Measurements from ENCODE around the gene RAD51B.

RAD51B gene

GRCh38 chr14:68724914-68725313 lies 905.3 kb downstream of the RAD51B start:
- DNase-seq (ENCODE audit: low spot score), result no peak

DNA sequence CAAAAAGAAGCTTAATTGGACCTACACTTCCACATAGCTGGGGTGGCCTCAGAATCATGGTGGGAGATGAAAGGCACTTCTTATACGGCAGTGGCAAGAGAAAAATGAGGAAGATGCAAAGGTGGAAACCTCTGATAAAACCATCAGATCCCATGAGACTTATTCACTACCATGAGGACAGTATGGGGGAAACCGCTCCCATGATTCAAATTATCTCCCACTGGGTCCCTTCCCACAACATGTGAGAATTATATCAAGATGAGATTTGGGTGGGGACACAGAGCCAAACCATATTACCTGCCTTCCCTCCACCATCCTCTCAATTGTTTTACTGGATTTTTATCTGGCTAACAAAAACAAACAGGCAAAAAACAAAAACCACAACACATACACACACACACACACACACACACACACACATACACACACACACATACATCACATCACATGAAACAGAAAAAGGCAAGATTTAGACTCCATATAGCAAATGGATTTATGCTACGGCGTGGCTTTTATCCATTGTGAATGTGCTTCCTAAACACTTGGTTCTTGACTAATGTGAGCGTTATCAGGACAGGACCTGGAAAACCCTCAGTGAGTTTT lies 906.6 kb downstream of the RAD51B start:
- DNase-seq (ENCODE audit: low spot score), result no peak

GRCh38 chr14:68727315-68728047 lies 907.9 kb downstream of the RAD51B start:
- no peak for DNase-seq (ENCODE audit: low spot score)

- no peak for DNase-seq (ENCODE audit: low spot score)
Measured at GRCh38 chr14:68728342-68729106, 908.9 kb downstream of the RAD51B start.

DNA sequence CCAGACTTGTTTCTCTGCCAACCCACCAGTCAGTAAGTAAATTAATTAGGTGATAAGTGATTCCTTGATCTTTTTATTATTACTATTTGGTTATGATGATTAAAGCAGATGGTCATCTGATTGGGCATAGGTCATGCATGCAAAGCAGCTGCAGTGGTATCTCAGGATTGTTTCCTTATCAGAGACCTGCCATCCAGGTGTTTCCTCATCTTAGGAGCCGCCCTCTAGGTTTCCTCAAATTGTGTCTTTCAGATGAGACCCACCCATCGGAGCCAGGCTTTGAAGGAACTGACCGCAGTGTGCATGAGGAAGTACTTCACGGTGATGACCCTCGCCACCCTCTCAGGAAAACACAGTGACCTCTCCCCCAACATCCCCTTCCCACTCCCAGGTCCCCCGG lies 910.0 kb downstream of the RAD51B start:
- DNase-seq (ENCODE audit: low spot score), result no peak

DNA sequence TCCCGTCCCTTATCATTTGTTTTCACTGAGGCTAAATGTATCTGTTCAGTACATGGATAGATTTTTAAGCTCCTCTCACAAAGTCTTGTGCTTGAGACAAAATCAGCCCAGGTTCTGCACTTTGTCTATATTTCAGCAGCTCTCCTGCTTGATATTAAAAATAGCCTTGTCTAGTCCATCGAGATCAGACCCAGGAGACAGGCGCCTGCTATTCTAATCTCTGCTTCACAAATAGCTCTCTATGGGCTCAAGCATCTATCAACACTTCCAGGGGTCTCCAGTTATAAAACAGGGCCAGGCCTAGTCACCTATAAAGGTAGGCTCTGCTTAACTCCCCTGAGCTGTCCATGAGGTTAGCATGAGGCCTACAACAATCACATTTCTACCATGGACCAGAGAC lies 910.8 kb downstream of the RAD51B start:
- no peak for DNase-seq (ENCODE audit: low spot score)

GRCh38 chr14:68730811-68731425 lies 911.3 kb downstream of the RAD51B start:
- no peak for DNase-seq (ENCODE audit: low spot score)

DNA sequence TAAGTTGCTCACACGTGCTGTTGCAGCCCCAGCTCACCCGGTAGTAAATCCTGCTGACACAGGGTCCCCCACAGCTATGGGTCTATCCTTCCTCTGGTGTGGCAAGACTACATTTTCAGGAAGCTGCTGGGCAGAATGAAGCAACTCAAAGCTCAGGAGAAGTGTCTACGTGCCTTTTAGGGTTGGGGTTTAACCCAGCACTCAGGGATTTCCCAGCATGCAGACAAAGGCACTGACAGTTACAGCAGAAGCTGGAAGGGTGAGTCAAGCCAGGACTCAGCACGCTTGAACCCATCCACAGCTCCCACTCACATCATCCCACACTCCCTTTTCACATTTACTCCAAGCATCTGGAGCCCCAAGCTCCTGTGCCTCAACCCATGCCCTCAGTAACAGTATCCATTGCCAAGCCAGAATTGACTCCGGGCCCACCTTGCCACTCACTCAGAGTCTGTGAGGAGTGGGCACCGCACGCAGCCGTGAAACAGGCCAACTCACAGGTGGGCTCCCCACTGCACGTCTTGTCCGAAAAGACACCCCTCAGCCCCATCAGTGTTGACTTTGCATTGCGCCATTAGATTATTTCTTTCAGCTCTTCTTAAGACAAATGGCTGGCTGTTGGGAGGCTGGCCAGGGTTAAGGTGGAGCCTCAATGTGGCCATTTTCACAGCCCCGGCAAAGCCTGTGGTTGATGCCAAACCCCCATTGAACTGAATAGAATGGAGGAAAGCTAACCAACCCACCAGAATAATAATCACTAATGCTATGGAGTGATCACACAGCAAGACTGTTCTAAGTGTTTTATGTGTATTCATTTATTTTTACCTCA lies 913.7 kb downstream of the RAD51B start:
- DNase-seq (ENCODE audit: low spot score), result no peak

- DNase-seq (ENCODE audit: low spot score), result no peak
Measured at GRCh38 chr14:68734231-68734732, 914.7 kb downstream of the RAD51B start.

DNA sequence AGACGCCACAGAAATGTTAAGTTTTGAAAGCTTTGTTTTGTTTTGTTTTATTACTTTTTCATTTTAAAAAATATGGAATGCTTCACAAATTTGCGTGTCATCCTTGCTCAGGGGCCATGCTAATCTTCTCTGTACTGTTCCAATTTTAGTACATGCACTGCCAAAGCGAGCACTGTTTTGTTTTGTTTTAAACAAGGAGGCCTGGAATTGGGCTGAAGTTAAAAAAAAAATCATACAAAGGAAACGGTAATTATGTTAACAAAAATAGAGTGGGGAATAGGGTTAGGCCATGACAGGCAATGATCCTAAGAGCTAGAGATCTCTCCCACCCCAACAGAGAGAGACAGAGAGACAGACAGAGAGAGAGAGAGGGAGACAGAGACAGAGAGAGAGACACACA lies 916.3 kb downstream of the RAD51B start:
- no peak for DNase-seq (ENCODE audit: low spot score)

DNA sequence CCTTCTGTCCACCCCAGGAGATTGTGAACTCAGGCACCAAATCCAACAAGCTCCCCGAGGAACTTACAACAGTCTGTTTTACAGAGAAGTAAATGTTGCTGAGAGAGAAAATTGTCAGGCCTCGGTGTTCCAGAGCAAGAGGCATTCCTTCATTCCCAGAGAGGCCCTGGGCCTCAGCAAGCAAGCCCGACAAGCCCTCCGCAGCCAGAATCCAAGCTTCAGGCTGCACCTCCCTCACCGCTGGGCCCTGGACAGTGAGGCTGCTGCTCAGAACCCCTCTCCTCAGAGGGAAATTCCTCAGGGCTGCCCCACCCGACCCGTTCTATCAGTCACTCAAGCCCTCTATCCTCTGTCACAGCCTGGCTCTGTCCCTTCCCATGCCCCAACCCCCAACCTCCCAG lies 916.9 kb downstream of the RAD51B start:
- no peak for DNase-seq (ENCODE audit: low spot score)

DNA sequence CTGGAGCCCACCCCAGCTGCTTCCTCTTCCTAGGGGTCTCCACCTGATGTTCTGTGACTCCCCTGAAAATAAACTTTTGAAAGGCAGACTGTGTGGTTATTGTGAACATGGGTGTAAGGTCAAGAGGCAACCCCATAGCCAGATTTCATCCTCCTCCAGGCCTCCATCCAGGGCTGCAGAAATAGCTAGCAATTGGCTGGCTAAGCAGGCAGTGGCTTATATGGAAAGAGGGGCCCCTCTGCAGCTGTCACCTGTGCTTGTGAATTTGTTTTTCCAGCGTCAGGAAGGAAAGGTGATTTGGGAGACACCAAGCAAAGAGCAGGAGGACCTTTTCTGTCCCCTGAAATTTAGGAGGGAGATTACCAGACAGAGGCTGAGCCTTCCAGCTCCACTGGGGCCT lies 917.5 kb downstream of the RAD51B start:
- no peak for DNase-seq (ENCODE audit: low spot score)

DNA sequence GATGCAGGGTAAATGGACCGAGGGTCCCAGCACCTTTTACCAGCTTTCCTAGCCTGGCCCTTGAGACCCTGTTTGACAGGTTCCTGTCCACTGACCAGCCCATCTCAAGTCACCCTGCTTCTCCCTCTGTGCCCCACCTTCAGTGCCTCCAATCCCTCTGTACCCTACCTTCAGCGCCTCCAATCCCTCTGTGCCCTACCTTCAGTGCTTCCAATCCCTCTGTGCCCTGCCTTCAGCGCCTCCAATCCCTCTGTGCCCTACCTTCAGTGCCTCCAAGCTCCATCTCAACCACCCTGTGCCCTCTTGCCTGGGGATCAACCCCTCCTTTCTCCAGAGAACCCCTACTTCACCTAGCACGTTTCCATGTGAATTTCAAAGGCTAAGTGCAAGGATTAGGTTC lies 919.0 kb downstream of the RAD51B start:
- no peak for DNase-seq (ENCODE audit: low spot score)

DNA sequence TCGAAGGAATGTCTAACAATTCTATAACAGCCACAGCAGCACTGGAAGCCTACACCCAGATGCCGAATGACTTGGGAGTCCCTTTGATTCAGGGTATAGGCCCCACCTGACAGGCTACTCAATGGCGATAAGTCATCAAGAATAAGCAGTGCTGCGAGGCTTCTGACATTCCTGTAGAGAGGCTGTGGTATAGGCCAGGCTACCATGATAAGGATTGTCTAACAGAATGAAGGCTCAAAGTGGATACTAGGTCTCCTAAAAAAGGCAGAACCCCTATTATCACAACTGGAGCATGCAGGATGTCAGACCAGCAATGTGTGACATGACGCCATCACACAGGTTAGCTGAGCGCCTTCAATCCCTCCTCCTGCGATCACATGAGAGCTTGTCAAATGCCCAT lies 920.1 kb downstream of the RAD51B start:
- DNase-seq (ENCODE audit: low spot score), result no peak

DNA sequence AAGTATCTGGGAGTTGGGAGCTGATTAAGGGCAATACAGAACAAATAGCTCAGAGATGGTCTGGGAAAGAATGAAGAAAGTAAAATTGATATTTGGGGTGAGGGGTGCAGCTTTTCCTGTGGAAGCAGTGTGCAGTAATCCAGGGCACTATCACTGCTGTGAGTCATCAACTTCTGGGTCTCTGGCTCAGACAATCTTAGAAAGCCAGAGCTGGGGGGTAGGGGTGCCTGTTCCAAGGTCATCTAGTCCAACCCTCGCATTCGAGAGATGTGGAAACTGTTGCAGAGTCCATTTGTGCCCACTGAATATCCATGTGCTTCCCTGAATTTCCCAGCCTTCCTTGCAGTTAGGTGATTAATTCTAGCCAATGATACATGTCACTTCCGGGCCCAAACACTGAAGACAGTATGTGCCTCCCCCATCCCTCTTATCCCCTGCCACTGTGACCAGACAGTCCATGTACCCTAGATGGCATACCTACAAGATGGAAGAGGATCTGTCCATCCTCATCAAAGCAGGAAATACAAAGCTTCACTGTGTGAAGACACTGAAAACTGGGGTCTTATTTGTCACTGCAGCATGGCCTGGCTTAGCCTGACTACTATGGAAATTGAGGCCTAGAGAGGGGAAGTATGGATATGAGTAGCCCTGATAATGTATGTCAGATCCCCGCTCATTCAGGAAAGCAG lies 921.4 kb downstream of the RAD51B start:
- DNase-seq (ENCODE audit: low spot score), result no peak

DNA sequence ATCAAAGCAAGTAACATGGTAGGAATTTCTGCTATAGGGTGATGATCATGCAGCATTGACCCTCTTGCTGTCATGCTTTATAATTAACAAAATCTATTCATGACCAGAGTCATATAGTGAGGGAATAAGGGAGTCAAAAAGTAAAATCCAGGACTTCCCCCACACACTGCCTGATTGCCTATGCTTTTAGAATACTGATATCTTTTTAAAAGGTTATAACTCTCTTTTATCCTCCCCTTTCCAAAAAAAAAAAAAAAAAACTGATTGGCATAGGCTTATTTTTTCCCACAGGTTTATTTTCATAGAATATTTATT lies 921.9 kb downstream of the RAD51B start:
- no peak for DNase-seq (ENCODE audit: low spot score)

GRCh38 chr14:68741839-68742470 lies 922.4 kb downstream of the RAD51B start:
- no peak for DNase-seq (ENCODE audit: low spot score)

DNA sequence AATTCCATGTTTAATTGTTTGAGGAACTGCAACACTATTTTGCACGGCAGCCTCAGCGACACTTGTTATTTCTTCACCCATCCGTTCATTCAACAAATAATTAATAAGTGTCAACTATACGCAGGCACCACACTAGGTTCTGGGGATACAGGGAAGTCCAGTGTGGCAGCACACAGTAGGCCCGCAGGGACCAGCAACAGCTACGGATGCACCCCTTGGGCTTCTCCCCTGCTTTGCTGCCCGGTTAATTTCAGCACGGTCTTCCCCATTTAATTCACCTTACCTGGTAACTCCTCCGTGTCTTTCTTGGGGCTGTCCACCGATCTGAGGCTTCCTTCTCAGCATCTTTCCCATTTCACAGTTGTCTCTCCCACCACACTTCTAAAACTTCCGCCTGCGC lies 925.0 kb downstream of the RAD51B start:
- no peak for DNase-seq (ENCODE audit: low spot score)

GRCh38 chr14:68747393-68747792 lies 927.8 kb downstream of the RAD51B start:
- no peak for DNase-seq (ENCODE audit: low spot score)

DNA sequence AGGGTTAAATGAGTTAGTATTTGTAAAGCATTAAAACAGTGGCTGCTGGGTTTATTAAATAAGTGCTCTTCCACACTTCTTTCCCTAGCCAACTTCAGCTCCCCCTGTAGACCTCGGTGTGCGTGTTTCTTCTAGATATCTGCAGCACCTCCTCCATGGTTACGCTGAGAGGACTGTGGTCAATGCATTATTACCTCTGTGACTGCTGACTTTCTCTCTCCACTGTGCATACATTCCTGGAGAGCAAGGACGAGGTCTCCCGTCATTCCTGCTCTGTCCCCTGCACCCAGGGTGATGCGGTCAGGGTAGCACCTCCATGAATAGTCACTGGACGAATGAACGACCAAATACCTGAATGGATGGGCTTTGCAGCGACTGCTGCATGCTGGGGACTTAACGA lies 928.7 kb downstream of the RAD51B start:
- no peak for DNase-seq (ENCODE audit: low spot score)

DNA sequence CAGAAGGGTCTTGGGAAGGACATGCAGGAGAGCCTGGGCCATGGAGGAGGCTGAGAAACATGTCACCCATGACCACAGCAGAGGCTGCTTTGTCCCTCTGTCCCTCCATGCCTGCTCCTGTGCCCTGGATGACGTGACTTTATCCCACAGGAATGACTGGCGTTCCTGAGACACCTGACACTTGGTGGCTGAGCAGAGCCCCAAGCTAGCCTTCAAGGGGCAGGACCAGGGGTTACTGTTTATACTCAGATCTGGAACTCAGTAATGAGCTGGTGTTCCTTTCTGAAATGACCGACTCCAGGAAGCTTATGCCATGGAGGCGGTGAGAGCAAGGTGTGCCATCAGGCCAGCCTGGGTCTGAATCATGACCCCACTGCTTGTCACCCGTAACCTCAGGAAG lies 929.1 kb downstream of the RAD51B start:
- no peak for DNase-seq (ENCODE audit: low spot score)
